HTERT RPE-1 (cell line): ENCODE data around the gene NCBP1.
"Not testable (repeated sequence)": the region's sequence is repeated elsewhere in the genome, so short reads cannot be mapped to it uniquely, and the experiment has no call there.

Experiments
- in situ Hi-C: fragments of 300-500 bp; cut with MboI; formaldehyde crosslinking; loops from 4 replicates; pipeline ENCODE4 v1.14.3; 2020; ENCODE audit warnings: low sequenced_read_pairs

Gene NCBP1

DNA sequence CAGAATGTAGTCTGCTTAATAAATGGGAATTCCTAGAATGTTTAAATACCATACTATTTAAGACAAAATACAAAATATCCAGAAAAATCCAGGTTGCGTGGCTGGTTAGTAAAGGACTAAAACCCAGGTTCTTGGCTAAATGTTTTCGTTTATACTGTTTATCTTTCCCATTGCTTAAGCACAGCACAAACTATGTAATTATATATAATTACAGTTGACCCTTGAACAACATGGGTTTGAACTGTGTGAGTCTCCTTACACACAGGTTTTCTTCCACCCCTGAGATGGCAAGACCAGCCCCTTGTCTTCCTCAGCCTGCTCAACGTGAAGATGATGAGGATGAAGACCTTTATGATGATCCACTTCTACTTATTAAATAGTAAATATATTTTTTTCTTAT lies 38.8 kb downstream of the NCBP1 start:
- in situ Hi-C loops = no loop called here

DNA sequence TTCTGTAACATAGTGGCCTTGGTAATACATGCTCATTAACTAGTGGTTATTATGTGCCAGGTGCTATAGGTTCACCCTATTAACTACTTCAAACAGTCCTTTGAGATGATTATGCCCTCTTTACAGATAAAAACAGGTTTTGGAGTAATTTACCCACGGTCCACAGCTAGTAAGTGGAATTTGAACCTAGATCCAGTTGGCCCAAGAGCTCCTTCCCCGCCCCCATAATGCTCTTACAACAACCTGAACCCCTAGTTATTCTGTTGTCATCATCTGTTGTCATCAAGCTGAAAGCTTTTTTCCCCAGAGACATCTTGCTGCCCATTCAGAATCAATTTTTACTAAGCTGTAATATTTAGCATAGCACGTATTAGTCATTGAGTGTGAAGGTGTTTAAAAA lies 40.3 kb downstream of the NCBP1 start:
- in situ Hi-C loops = no loop called here

DNA sequence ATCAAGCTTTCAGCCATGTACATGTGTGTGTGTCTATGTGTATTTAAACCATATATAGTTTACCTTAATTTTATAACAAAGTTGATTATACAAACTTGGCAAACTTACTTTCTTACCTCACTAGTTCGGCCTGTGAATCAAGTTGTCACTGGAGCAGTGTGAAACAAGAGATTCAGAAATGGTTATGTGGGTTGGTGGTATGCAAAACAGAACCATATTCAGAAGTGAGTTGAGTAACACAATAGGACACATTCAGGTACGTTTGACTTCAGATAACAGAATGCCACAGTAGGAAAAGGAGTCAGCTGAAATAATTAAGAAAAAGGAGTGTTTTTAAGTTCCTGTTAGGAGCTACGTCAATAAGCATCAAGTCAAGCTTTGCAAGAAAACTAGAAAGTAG lies 42.0 kb downstream of the NCBP1 start:
- in situ Hi-C loops = no loop called here

DNA sequence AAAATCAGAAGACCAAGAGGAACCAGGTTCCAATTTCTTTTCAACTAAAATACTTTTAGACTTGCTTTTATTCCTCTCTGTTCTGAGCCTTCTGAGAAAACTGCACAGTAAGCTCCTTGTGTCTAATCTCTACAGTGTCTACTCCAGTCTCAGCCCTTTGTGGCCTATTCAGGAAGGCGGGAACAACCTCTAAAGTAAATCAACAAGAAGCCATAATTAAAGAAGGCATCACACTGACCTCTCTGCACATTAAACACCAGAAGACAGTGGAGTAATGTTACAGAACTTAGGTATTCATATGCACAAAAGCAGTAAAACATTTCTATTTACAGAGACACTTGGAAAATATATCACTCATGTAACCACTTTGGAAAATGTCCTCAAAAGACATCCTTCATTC lies 48.6 kb downstream of the NCBP1 start:
- in situ Hi-C loops = no loop called here

DNA sequence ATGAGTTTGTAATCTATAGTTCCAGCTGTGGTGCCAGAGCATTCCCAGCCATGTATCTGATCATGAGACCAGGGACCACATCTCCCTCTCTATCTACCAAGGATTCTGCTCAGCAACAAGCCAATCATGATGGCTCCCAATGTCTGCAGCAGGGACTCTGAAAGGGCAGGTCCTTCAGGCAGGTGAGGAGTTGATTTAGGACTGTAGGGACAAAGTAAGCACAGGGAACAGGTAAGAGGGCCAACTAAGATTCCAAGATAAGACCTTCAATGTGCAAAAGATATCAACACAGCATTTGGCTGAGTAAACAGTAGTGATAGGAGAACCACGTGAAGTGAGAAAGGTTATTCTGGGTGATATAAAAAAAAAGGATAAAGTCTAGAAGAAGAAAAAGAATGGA lies 55.0 kb downstream of the NCBP1 start:
- in situ Hi-C loops = no loop called here

DNA sequence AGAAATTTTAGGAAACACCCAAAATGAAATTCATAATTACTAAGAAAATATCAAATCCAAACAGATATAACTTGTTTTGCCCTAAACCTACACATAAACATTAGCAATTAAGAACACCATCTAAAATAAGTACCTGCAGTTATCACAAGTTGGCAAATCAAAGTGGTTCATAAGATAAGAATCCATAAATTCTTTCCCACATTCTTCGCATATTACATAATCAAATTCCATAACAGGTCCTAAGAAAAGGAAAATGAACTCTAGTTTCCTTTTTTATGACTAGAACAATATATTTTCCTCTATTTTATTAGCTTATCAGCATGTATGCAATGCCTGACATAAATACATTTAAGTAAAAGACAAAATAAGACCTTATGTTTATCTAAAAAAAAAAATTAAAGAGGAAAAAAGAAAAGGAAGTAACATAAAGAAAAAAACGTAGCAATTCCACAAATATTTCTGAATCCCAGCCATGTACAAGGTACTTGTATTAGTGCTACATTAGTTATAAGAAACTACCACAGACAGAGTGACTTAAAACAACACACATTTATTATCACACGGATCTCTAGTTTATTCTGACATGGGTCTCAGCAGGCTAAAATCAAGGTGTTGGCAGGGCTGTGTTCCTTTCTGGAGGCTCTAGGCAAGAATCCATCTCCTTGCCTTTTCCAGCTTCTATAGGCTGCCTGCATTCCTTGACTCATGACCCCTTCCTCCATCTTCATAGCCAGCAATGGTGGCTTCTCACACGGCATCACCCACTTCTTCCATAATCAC lies 56.0 kb downstream of the NCBP1 start:
- in situ Hi-C loops = no loop called here

DNA sequence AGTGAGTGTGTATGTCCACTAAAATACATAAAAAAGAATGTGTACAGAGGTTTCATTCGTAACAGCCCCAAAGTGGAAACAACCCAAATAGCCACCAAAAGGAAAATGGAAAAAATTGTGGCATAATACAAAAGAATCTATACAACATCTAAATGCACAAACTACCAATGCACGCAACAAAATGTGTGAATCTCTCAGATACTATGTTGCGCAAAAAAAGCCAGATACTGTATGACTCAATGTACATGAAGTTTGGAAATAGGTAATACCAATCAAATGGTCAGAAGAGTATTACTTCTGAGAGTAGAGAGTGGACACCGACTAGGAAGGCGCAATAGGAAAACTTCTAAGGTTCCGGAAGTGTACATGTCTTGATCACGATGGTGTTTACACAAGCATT lies 61.1 kb downstream of the NCBP1 start:
- in situ Hi-C loops = no loop called here

DNA sequence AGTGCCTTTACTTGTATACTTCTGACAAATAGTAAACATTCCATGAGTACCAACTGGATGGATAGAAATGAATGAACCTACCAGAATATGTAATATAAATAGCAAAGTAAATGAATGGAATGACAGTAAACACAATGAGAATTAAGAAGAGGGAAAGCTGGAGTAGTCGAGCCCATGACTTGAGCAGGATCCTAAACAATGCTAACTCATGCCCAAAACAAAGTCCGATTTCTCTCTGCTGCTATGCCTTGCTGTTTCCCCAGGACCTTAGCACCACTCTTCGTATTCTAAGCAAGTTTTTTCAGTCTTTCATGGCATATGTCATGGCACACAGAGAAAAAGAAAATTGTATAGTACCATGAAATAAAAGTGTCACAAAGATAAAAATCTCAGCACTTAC lies 61.8 kb downstream of the NCBP1 start:
- in situ Hi-C loops = no loop called here

DNA sequence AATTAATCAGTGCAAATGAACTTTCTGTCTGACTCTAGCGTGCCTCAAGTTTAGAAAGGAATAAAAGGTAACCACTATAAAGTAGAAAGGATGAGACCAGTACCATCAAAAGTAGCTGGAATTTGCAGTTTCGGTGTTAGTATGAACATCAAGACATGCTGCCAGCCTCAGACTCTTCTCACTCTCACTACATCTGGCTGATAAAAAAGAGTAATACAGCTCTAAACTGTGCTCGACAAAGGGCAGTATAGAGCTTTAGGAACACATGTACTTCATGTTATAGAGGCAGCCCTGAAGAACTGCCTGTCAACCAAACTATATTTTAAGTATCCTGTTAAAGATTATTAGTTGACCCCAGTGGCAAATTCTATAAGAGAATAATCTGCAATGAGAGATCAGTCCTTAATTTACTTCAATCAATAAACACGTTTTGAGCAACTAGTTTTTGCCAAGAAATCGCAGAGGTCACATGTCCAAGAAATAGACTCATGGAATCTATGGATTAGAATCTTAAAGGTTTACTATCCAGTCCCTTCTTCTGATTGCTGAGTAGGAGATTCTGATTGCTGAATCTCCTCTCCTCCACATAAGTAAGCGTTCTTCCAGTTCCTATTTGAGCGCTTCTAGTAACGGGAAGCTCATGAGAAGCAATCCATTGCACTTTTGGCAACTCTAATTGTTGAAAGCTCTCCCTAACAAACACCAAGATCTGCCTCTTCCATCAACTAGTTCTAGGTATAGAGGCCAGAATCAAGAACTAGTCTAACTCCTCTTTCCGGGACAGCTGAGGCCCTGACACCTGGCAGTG lies 62.6 kb downstream of the NCBP1 start:
- in situ Hi-C loops = no loop called here

DNA sequence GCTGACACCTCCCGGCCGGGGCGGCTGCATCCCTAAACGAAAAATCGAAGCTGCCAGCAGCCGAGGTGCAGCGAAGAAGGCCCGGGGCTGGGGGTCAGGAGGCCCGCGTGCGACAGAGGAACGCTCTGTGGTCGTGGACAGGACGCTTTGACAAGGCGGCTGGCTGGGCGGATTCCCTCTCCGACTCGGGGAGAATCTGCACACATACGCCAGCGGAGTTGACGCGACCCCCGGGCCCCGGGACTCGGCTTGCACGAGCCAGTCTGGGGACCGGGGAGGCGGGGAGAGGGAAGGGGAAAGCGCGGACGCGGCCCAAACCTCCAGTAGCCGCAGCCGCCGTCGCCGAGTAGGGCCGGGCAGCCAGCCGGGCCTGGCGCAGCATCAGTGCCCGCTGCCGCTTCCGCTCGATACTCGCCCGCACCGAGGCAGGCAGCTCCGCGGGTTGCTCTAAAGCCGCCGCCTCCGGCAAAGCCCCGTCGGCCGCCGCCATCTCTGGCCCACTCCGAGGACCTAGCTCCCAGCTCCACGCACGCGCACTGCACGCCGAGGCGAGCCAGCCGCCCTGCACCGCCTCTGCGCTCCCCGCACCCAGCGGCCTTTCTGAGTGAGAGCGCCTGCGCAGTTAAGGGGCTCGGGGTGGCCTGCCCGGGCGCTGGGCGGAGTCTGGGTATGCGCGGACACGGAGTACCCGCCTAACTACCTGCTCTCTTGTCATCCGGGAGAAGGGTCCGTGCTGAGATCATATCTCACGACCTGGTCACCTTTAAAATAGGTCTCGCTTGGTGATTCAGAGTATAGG lies 63.4 kb downstream of the NCBP1 start, which contains the start of gene XPA:
Gene XPA (minus strand): TSS at position 538 of the 799 bp plus-strand sequence. CDS start 48 bp downstream, at position 490.
- in situ Hi-C loops = no loop called here

DNA sequence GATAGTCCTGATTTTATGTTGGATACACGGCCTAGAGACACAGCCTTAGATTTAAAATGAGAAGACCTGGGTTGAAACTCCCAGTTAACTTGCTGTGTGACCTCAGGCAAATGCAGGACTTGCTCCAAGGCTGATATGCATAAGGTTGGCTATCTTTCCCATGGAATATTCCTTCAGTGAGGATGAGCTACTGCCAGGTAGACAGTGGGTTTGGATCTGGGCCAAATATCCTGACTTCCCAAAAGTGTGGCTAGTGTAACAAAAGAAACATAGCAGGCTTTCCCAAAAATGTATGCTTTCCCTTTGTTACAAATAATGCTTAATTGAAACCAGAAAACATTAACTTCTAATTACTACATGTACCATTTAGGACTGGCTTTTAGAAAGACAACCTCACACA lies 64.2 kb downstream of the NCBP1 start:
- in situ Hi-C loops = no loop called here

DNA sequence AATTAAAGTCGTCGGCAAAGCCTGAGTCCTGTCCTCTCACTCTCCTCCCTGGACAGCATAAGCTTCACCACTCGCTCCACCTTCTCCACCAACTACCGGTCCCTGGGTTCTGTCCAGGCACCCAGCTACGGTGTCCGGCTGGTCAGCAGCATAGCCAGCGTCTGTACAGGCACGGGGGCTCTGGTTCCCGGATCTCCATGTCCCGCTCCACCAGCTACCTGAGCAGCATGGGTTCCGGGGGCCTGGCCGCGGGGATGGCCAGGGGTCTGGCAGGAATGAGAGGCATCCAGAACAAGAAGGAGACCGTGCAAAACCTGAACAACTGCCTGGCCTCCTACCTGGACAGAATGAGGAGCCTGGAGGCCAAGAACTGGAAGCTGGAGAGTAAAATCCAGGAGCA lies 65.2 kb downstream of the NCBP1 start:
- in situ Hi-C loops = no loop called here

DNA sequence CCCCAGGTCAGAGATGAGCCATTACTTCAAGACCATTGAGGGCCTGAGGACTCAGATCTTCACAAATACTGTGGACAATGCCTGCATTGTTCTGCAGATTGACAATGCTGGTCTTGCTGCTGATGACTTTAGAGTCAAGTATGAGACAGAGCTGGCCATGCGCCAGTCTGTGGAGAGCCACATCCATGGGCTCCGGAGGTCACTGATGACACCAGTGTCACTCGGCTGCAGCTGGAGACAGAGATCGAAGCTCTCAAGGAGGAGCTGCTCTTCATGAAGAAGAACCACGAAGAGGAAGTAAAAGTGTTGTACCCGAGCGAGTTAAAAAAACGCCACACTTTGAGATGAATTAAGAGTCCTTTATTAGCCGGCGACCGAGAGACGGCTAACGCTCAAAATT lies 65.7 kb downstream of the NCBP1 start:
- in situ Hi-C loops = not testable (repeated sequence)

DNA sequence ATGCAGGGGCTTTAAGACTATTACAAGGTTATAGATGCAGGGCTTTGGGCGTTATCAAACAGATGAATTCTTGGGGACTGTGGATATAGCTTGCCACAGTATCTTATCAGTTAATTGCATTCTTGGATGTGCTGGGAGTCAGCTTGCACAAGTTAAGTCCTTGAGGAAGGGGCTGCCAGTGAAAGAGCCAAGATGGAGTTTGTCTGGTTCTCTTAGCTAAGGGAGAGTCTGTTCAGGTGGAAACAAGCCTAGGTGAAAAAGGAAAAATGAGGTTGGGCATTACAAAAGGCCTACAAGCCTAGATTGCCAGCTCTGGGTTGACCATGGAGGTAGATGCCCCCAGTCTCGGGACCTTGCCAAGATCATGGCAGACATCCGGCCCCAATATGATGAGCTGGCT lies 66.2 kb downstream of the NCBP1 start:
- in situ Hi-C loops = not testable (repeated sequence)

DNA sequence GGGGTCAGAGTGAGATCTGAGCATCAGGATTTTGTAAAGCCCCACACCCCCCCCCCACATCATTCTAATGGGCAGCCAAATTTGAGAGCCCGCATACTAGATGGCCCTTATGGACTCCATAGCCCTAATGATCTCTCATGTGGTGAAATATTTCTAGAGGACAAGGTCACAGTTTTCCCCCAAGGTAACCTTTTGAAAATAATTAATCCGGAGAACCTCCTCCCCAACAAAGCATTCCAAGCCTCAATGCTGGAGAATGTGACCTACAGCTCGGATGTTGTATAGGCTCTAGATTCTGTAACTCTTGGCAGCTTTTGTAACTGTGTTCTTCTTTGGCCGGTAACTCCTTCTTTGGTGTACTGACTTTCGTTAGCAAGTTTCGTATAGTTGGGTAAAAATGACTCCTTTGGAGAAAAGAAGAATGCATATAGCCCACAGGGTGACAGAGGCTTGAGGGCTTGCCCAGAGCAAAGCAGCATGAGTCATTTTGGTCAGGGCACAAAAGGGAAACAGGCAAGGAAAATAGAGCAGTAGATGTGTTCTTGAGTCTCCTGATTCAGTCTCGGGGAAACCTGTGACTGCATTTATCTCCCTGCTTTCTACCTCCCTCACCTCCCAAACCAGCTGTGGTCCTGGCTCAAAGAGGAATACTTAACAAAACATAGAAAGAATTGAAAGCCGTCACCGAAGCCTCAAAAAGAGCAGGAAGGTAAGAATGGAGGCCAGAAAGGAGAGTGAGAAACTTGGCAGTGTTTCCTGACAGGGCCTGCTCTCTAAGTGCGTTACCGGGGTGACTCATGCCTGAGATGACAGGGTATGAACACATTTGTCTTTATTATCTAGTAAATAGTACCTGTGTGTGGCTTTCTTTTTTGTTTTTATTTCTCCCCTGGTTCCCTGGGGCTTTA lies 70.1 kb downstream of the NCBP1 start:
- in situ Hi-C loops = no loop called here

DNA sequence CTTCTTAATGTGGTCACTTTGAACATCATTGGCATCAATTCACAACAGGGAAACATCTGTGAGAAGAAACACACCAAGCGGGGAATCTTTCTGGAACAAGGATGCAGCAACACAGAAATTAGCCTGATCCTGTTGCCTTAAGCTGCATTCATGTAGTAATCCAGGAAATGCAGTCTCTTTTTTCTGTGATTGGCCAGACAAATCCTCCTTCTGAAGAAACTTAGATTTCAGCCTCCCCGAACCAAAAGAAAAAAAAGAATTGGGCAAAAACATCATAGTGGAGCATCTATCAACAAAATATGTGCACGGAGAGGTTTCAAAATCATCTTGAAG lies 70.7 kb downstream of the NCBP1 start:
- in situ Hi-C loops = no loop called here

DNA sequence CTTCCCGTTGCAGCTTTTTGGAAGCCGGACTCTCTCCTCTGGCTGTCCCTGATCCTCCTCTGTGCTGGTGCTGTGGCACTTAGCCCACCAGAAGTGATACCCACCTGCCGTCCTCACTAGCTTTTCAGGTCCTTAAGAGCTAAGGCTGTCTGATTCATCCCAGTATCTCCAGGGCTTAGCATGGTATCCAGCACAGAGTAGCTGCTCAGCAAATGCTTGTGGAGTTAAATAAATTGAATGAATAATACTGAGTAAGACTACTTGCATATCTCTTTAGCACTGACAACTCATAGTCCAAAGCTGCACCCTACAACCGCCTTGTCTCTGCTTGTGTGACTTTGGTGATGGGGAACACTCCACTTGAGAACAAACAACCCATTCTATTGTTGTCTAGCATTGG lies 71.2 kb downstream of the NCBP1 start:
- in situ Hi-C loops = no loop called here

DNA sequence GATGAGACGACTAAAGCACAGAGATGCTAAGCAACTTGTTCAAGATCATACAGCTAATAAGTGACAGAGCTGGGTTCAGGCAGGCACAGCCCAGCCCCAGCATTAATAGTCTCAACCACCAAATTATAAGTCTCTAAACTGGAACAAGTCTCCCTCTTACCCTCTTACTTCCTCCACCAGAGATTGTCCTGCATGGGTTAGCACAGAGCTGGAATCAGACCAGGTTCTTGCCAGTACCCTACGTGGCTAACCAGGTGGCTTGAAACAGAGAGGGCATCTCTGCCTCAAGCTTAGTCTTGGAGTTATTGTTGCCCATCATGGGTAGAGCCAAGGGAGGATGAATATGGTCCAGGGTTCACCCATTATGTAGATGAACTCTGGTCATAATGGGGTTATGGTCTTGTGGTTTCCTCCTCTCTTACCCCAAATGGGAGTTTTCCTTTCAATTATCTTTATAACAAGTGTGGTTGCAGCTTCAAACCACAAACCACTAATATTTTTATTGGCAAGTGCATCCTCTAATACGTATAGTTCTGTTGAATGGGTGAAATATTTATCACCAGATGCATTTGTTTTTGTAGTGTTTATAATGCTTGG lies 71.8 kb downstream of the NCBP1 start:
- in situ Hi-C loops = no loop called here

DNA sequence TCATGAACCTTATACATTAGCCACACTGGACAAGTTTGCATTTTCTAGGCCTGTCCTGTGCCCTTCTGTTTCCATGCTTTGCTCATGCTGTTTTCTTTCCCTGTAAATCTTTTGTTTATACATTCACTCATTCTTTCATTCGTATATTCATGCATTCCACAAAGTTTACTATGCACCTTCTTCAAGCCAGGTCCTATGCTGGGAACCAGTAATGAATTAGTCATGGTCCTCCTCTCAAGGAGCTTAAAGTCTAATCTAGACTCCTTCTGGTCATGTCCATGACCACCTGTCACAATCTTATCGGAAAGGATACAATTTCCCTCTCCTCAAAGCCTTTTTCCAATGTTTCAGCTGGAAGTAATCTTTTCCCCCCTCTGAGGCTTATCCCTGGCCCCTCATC lies 72.6 kb downstream of the NCBP1 start:
- in situ Hi-C loops = no loop called here
